Measurements from ENCODE around the gene KRT37.
"Not testable (repeated sequence)": the region's sequence is repeated elsewhere in the genome, so short reads cannot be mapped to it uniquely, and the experiment has no call there.

The KRT37 gene

DNA sequence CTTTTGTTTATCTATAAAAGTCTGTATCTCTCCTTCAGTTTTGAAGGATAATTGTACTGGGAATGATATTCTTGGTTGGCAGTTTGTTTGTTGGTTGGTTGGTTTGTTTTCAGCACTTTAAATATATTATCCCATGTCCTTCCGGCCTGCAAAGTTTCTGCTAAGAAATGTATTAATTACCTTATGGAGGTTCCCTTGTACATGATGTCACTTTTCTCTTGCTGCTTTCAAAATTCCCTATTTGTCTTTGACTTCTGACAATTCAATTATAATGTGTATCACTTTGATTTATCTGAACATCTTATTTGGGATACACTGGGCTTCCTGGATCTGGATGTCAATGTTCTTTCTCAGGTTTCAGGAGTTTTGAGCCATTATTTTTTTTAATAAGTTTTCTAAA, 38.2 kb downstream of the KRT37 start:
- in situ Hi-C loops (cut with HindIII; ENCODE audit: low pct_ligation_motif_present, low sequenced_read_pairs), result no loop called here
- Histone ChIP-seq H3K36me3 (replicated peaks) (no peaks in the 10 kb centered on the region), H3K27ac (no peak overlapping the region), H3K27me3 (replicated peaks) (no peaks in the 10 kb centered on the region), H3K4me3 (ENCODE audit: low read depth, low read length) (no peak overlapping the region)
- no peak for DNase-seq
- TF ChIP-seq, protein P1, sequence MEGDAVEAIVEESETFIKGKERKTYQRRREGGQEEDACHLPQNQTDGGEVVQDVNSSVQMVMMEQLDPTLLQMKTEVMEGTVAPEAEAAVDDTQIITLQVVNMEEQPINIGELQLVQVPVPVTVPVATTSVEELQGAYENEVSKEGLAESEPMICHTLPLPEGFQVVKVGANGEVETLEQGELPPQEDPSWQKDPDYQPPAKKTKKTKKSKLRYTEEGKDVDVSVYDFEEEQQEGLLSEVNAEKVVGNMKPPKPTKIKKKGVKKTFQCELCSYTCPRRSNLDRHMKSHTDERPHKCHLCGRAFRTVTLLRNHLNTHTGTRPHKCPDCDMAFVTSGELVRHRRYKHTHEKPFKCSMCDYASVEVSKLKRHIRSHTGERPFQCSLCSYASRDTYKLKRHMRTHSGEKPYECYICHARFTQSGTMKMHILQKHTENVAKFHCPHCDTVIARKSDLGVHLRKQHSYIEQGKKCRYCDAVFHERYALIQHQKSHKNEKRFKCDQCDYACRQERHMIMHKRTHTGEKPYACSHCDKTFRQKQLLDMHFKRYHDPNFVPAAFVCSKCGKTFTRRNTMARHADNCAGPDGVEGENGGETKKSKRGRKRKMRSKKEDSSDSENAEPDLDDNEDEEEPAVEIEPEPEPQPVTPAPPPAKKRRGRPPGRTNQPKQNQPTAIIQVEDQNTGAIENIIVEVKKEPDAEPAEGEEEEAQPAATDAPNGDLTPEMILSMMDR (IDR thresholded peaks at IDR 0.05; ENCODE audit: low read depth, low read length, missing control alignments), result no peak

DNA sequence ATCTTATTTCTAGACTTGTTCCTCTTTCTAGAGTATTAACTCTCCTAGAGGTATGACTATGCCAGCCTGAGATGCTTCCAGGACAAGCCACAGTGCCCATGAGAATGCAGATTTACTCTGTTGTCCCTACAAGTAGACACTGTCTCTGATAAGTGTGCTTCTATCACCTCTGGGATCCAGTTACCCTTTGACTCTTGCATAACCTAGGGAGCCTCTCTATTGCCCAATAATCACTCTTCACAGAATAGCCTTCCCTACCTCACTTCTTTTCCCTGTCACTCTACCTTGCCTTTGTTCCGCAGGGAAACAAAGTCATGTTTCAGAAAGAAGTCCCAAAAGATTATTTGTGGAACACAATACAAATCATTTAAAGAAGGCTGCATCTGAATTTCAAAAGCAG, 40.7 kb downstream of the KRT37 start:
- Histone ChIP-seq H3K27me3 (replicated peaks) (no peaks in the 10 kb centered on the region), H3K27ac (no peak overlapping the region), H3K4me3 (ENCODE audit: low read depth, low read length) (no peak overlapping the region), H3K36me3 (replicated peaks) (no peaks in the 10 kb centered on the region)
- DNase-seq, result no peak
- in situ Hi-C loops (cut with HindIII; ENCODE audit: low pct_ligation_motif_present, low sequenced_read_pairs), result no loop called here
- TF ChIP-seq, protein P1 (IDR thresholded peaks at IDR 0.05; ENCODE audit: low read depth, low read length, missing control alignments), result no peak

GRCh38 chr17:41382394-41382793, 42.0 kb downstream of the KRT37 start:
- Histone ChIP-seq H3K27me3 (replicated peaks) (no peaks in the 10 kb centered on the region), H3K36me3 (replicated peaks) (no peaks in the 10 kb centered on the region), H3K27ac (no peak overlapping the region), H3K4me3 (ENCODE audit: low read depth, low read length) (no peak overlapping the region)
- TF ChIP-seq, protein P1 (IDR thresholded peaks at IDR 0.05; ENCODE audit: low read depth, low read length, missing control alignments), result no peak
- DNase-seq, result no peak
- in situ Hi-C loops (cut with HindIII; ENCODE audit: low pct_ligation_motif_present, low sequenced_read_pairs), result no loop called here

- DNase-seq; H3K36me3 ChIP-seq (replicated peaks); H3K27ac ChIP-seq; in situ Hi-C loops (cut with HindIII; ENCODE audit: low pct_ligation_motif_present, low sequenced_read_pairs); H3K27me3 ChIP-seq (replicated peaks); H3K4me3 ChIP-seq (ENCODE audit: low read depth, low read length): not testable (repeated sequence)
Measured at GRCh38 chr17:41381943-41382342, 42.4 kb downstream of the KRT37 start, which contains the start of gene KRT34. Gene KRT34, minus strand, starts transcription at chr17:41382306. Its CDS starts 60 bp downstream, at chr17:41382246.

GRCh38 chr17:41380091-41380490, 44.3 kb downstream of the KRT37 start:
- in situ Hi-C loops (cut with HindIII; ENCODE audit: low pct_ligation_motif_present, low sequenced_read_pairs); H3K4me3 ChIP-seq (ENCODE audit: low read depth, low read length): not testable (repeated sequence)

DNA sequence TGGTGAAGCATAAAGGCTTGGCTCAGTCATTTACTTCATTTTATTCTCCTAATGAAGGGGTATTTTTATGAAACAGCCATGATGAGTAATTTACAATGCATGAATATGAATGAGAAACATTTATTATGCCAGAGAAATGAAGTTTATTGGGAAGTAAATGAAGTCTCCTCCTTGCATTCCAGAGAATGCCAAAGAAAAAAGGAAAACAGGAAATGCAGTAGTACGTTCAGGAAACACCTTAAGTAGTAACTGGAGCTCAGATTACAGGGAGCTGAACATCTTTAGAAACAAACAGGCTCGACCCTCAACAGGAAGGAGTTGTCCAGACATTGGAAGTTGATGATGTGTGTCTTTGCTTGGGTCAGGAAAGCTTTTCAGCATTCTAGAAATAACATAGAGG, 46.8 kb downstream of the KRT37 start:
- TF ChIP-seq, protein P1 (IDR thresholded peaks at IDR 0.05; ENCODE audit: low read depth, low read length, missing control alignments), result no peak
- DNase-seq, result no peak
- Histone ChIP-seq H3K36me3 (replicated peaks) (no peaks in the 10 kb centered on the region), H3K27me3 (replicated peaks) (no peaks in the 10 kb centered on the region), H3K27ac (no peak overlapping the region), H3K4me3 (ENCODE audit: low read depth, low read length) (no peak overlapping the region)
- in situ Hi-C loops (cut with HindIII; ENCODE audit: low pct_ligation_motif_present, low sequenced_read_pairs), result no loop called here

More at GRCh38 chr17:41380091-41380490, 44.3 kb downstream of the KRT37 start:
- peak overlapping the region; percentile 72 for H3K27ac ChIP-seq
- H3K36me3 ChIP-seq (replicated peaks); H3K27me3 ChIP-seq (replicated peaks): not testable (repeated sequence)
- DNase-seq, result peak; percentile 89

Data from brain microvascular endothelial cell (primary cell).